ENCODE results near the gene C1orf53. TPM values are rescaled to one million over a fixed set of nuclear protein-coding genes. Genes with fewer than 3 reads are reported as not detected.
"Not testable (repeated sequence)": the region's sequence is repeated elsewhere in the genome, so short reads cannot be mapped to it uniquely, and the experiment has no call there.

The C1orf53 gene
- total RNA-seq (2014; rRNA removed; shearing (Covaris generic); ENCODE audit: low replicate concordance): 7.6 and 12.6 TPM in 2 replicates

DNA sequence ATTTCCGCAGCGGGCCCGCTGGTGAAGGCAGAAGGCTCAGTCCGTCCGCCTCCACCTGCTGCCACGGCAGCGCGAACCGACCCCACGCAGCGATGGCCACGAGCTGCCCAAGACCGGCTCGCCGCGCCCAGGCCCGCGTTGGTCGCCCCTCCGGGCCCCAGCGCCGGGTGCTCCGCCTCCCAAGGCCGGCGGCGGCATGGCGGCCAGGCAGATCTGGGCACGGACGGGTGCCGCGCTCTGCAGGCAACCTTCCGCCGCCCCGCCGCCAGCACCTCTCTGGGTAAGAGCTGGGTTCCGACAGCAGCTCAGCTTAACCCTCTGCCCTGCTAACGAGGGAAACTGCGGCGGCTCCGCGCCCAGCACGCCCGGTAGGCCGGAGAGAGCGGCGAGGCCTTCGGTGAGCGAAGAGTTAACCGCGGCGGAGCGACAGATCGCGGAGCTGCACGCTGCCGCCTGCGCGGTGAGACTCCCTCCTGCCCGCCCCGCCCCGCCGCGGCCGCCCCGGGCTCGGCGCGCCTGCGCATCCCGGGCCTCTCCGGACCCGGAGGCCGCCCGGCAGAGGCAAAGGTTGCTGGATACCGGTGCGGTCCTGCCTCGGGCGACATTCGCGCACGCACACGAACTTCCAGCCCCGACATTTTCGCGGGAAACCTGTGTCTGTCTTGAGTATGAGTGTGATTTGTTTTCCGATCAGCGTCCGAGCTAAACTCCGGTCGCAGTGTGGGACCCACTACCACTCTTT lies at the start of gene C1orf53:
C1orf53 (plus strand) TSS at position 177 of the 742 bp plus-strand sequence; CDS start at position 197, 20 bp downstream.
- Histone ChIP-seq H3K4me3 (peak within 1 kb of the TSS; percentile 73), H3K27me3 (no peaks in the 10 kb centered on the region), H3K9me3 (no peaks in the 10 kb centered on the region), H3K36me3 (no peaks in the 10 kb centered on the region)
- DNase-seq: peak; percentile 94

GRCh38 chr1:197855751-197856150 lies 46.7 kb upstream of the C1orf53 start:
- not testable (repeated sequence) for H3K4me3 ChIP-seq, H3K9me3 ChIP-seq, DNase-seq, H3K36me3 ChIP-seq, H3K27me3 ChIP-seq

GRCh38 chr1:197857477-197857876 lies 45.0 kb upstream of the C1orf53 start:
- H3K36me3 ChIP-seq: no peaks in the 10 kb centered on the region
- H3K4me3 ChIP-seq: no peak overlapping the region
- no peak for DNase-seq
- H3K27me3 ChIP-seq: no peaks in the 10 kb centered on the region
- no peaks in the 10 kb centered on the region for H3K9me3 ChIP-seq

GRCh38 chr1:197859024-197859423 lies 43.4 kb upstream of the C1orf53 start:
- Histone ChIP-seq H3K36me3 (no peaks in the 10 kb centered on the region), H3K9me3 (no peaks in the 10 kb centered on the region), H3K27me3 (no peaks in the 10 kb centered on the region), H3K4me3 (no peak overlapping the region)
- DNase-seq: no peak

GRCh38 chr1:197862221-197862620 lies 40.2 kb upstream of the C1orf53 start:
- no peaks in the 10 kb centered on the region for H3K9me3 ChIP-seq
- no peaks in the 10 kb centered on the region for H3K27me3 ChIP-seq
- H3K4me3 ChIP-seq: no peak overlapping the region
- DNase-seq: no peak
- no peaks in the 10 kb centered on the region for H3K36me3 ChIP-seq

- Histone ChIP-seq H3K4me3 (no peak overlapping the region), H3K36me3 (no peaks in the 10 kb centered on the region), H3K27me3 (no peaks in the 10 kb centered on the region), H3K9me3 (no peaks in the 10 kb centered on the region)
- no peak for DNase-seq
Measured at GRCh38 chr1:197862671-197863070, 39.8 kb upstream of the C1orf53 start.

GRCh38 chr1:197865809-197866208 lies 36.6 kb upstream of the C1orf53 start:
- Histone ChIP-seq H3K4me3 (no peak overlapping the region), H3K9me3 (no peaks in the 10 kb centered on the region), H3K27me3 (no peaks in the 10 kb centered on the region), H3K36me3 (no peaks in the 10 kb centered on the region)
- no peak for DNase-seq

GRCh38 chr1:197868751-197869489 lies 33.5 kb upstream of the C1orf53 start:
- H3K9me3 ChIP-seq: no peaks in the 10 kb centered on the region
- no peaks in the 10 kb centered on the region for H3K27me3 ChIP-seq
- peak; percentile 11 for DNase-seq

GRCh38 chr1:197869490-197870077 lies 32.8 kb upstream of the C1orf53 start:
- Histone ChIP-seq H3K36me3 (no peaks in the 10 kb centered on the region), H3K27me3 (no peaks in the 10 kb centered on the region), H3K9me3 (no peaks in the 10 kb centered on the region), H3K4me3 (no peak overlapping the region)
- no peak for DNase-seq

More at GRCh38 chr1:197868751-197869489, 33.5 kb upstream of the C1orf53 start:
- Histone ChIP-seq H3K4me3 (no peak overlapping the region), H3K36me3 (no peaks in the 10 kb centered on the region)

GRCh38 chr1:197876894-197877293 lies 25.5 kb upstream of the C1orf53 start:
- H3K27me3 ChIP-seq: 0 out of 2 replicates have a peak, but pooled peaks cover 2% of the 10 kb centered on the region
- H3K4me3 ChIP-seq: no peak overlapping the region
- H3K36me3 ChIP-seq: no peaks in the 10 kb centered on the region
- H3K9me3 ChIP-seq: peaks cover 14% of the 10 kb centered on the region
- no peak for DNase-seq

DNA sequence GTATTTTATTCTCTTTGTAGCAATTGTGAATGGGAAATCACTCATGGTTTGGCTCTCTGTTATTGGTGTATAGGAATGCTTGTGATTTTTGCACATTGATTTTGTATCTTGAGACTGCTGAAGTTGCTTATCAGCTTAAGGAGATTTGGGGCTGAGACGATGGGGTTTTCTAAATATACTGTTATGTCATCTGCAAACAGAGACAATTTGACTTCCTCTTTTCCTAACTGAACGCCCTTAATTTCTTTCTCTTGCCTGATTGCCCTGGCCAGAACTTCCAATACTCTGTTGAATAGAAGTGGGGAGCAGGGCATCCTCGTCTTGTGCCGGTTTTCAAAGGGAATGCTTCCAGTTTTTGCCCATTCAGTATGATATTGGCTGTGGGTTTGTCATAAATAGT lies 22.0 kb upstream of the C1orf53 start:
- H3K36me3 ChIP-seq, DNase-seq, H3K27me3 ChIP-seq, H3K4me3 ChIP-seq: not testable (repeated sequence)
- H3K9me3 ChIP-seq: peaks cover 14% of the 10 kb centered on the region

DNA sequence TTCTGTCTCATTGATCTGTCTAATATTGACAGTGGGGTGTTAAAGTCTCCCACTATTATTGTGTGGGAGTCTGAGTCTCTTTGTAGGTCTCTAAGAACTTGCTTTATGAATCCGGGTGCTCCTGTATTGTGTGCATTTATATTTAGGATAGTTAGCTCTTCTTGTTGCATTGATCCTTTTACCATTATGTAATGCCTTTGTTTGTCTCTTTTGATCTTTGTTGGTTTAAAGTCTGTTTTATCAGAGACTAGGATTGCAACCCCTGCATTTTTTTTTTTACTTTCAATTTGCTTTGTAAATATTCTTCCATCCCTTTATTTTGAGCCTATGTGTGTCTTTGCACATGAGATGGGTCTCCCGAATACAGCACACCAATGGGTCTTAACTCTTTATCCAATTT lies 20.2 kb upstream of the C1orf53 start:
- H3K27me3 ChIP-seq, H3K4me3 ChIP-seq, H3K36me3 ChIP-seq, H3K9me3 ChIP-seq, DNase-seq: not testable (repeated sequence)

- no peaks in the 10 kb centered on the region; the same call in none of the 2 replicates for H3K9me3 ChIP-seq
- DNase-seq: no peak
- no peaks in the 10 kb centered on the region for H3K36me3 ChIP-seq
- H3K27me3 ChIP-seq: 0 out of 2 replicates have a peak, but pooled peaks cover 2% of the 10 kb centered on the region
- no peak overlapping the region for H3K4me3 ChIP-seq
Measured at GRCh38 chr1:197884173-197884572, 18.3 kb upstream of the C1orf53 start.

GRCh38 chr1:197890936-197891335 lies 11.5 kb upstream of the C1orf53 start:
- Histone ChIP-seq H3K4me3 (no peak overlapping the region), H3K27me3 (no peaks in the 10 kb centered on the region), H3K9me3 (no peaks in the 10 kb centered on the region; the same call in 1 of the 2 replicates), H3K36me3 (no peaks in the 10 kb centered on the region)
- DNase-seq: no peak

GRCh38 chr1:197892684-197893083 lies 9.7 kb upstream of the C1orf53 start:
- Histone ChIP-seq H3K4me3 (no peak overlapping the region), H3K27me3 (no peaks in the 10 kb centered on the region), H3K36me3 (no peaks in the 10 kb centered on the region), H3K9me3 (no peaks in the 10 kb centered on the region; the same call in 1 of the 2 replicates)
- no peak for DNase-seq

DNA sequence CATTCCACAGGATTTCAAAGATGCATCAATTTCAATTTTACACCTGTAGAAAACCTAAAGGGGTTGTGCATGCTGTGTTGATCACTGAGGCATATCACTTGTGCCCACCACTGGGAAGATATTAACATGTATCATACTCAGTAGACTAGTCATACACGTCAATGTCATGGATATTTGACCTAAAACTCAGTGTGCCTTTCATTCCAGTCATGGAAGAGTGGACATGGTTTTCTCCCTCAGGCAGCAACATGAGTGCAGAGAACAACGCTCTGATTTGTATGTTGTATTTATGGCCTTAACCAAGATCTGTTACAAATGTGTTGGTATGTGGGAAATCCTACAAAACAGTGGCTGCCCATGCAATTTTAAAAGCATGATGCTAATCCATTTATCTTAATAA lies 6.1 kb upstream of the C1orf53 start:
- DNase-seq: no peak
- H3K36me3 ChIP-seq: no peaks in the 10 kb centered on the region
- no peaks in the 10 kb centered on the region for H3K9me3 ChIP-seq
- H3K4me3 ChIP-seq: no peak overlapping the region
- H3K27me3 ChIP-seq: no peaks in the 10 kb centered on the region

GRCh38 chr1:197899037-197899436 lies 3.4 kb upstream of the C1orf53 start:
- DNase-seq: no peak
- Histone ChIP-seq H3K4me3 (no peak overlapping the region), H3K9me3 (no peaks in the 10 kb centered on the region), H3K27me3 (no peaks in the 10 kb centered on the region), H3K36me3 (no peaks in the 10 kb centered on the region)

Data from MG63 (cell line).